ENCODE data around the gene CCNL2.

CCNL2 gene

DNA sequence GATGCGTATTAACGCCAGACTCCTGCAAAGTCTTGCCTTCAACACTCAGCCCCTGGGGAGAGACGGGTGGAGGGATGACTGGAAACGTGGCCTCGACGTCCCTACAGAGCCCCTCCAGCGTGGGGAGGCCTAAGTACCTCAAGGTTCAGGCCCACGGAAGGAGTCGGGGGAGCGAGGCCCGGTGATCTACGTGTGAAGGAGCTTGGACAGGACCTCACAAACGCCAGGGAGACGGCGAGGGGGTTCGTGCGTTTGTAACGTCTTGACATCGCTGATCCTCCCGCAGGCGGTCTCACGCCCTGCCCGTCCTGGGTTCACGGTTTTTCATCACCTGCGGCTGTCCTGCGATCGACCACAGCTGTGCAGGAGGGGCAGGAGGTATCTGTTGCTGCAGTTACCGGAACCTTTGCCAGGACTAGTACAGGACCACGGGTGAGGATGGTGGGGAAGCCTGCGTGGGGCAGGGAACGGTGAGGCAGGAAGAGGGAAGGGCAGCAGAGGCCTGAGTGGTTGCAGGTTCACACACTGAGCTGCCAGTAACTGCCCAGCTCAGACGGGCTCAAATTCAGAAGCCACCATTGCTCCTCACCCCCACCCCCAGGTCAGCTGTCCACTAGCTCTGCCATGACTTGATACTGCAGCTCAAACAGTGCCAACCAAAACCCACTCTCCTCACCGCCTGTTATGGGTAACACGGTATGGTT, 889 bp upstream of the CCNL2 start:
- Histone ChIP-seq H3K4me2 (ENCODE audit: low read length) (peak overlapping the region; percentile 90), H4K20me1 (ENCODE audit: insufficient read depth, low read length) (no peaks in the 10 kb centered on the region), H3K9me3 (ENCODE audit: insufficient read depth, low read length) (no peaks in the 10 kb centered on the region), H3K36me3 (replicated peaks; ENCODE audit: low read depth, low read length) (peaks cover 52% of the 10 kb centered on the region), H3K9ac (ENCODE audit: low read length) (peak overlapping the region; percentile 89), H3K4me3 (ENCODE audit: low read length) (peak overlapping the region; percentile 96), H3K4me1 (ENCODE audit: low read length) (peaks cover 20% of the 10 kb centered on the region), H2AFZ (ENCODE audit: low read depth, low read length) (no peak overlapping the region), H3K79me2 (ENCODE audit: low read length) (peaks cover 78% of the 10 kb centered on the region), H3K27me3 (ENCODE audit: low read depth, low read length) (no peaks in the 10 kb centered on the region), H3K27ac (ENCODE audit: low read length) (peak overlapping the region; percentile 65)
- TF ChIP-seq, protein P1, sequence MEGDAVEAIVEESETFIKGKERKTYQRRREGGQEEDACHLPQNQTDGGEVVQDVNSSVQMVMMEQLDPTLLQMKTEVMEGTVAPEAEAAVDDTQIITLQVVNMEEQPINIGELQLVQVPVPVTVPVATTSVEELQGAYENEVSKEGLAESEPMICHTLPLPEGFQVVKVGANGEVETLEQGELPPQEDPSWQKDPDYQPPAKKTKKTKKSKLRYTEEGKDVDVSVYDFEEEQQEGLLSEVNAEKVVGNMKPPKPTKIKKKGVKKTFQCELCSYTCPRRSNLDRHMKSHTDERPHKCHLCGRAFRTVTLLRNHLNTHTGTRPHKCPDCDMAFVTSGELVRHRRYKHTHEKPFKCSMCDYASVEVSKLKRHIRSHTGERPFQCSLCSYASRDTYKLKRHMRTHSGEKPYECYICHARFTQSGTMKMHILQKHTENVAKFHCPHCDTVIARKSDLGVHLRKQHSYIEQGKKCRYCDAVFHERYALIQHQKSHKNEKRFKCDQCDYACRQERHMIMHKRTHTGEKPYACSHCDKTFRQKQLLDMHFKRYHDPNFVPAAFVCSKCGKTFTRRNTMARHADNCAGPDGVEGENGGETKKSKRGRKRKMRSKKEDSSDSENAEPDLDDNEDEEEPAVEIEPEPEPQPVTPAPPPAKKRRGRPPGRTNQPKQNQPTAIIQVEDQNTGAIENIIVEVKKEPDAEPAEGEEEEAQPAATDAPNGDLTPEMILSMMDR (IDR thresholded peaks at IDR 0.05; ENCODE audit: low read depth, low read length), result no peak
- TF ChIP-seq EZH2phosphoT487 (IDR thresholded peaks at IDR 0.05; ENCODE audit: low read depth), result no peak

DNA sequence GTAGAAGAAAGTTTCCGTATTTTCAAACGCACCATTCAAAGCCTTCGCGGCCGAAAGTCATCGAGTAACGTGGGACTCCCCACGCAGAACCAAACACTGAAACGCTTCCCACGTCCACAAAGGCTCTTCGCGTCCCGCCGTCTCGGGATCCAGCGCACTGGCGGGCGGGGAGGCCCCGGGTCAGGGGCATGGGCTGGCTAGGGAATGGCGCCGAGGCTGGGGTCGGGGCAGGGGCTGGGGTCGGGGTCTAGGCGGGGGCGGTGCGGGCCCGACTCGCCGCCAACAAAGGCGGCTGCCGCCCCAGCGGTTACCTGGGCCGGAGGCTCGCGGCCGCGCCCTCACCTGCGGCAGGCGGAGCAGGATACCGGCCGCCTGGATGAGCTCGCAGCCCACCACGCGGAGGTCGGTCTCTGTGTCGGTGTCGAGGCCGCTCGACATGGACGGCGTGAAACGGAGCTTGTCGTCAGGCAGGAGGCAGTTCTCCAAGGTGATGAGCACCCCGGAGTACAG, 403 bp downstream of the CCNL2 start:
- Histone ChIP-seq H3K36me3 (replicated peaks; ENCODE audit: low read depth, low read length) (peaks cover 55% of the 10 kb centered on the region), H2AFZ (ENCODE audit: low read depth, low read length) (no peak overlapping the region), H3K27me3 (ENCODE audit: low read depth, low read length) (no peaks in the 10 kb centered on the region), H4K20me1 (ENCODE audit: insufficient read depth, low read length) (no peaks in the 10 kb centered on the region), H3K4me1 (ENCODE audit: low read length) (peaks cover 20% of the 10 kb centered on the region), H3K9ac (ENCODE audit: low read length) (peak overlapping the region; percentile 94), H3K27ac (ENCODE audit: low read length) (peak overlapping the region; percentile 61), H3K9me3 (ENCODE audit: insufficient read depth, low read length) (no peaks in the 10 kb centered on the region), H3K79me2 (ENCODE audit: low read length) (peaks cover 71% of the 10 kb centered on the region), H3K4me3 (ENCODE audit: low read length) (peak overlapping the region; percentile 96), H3K4me2 (ENCODE audit: low read length) (peak overlapping the region; percentile 95)
- TF ChIP-seq, protein P1 (IDR thresholded peaks at IDR 0.05; ENCODE audit: low read depth, low read length), result no peak
- no peak for TF ChIP-seq EZH2phosphoT487 (IDR thresholded peaks at IDR 0.05; ENCODE audit: low read depth)

GRCh38 chr1:1397839-1398523, 1.2 kb downstream of the CCNL2 start:
- Histone ChIP-seq H4K20me1 (ENCODE audit: insufficient read depth, low read length) (no peaks in the 10 kb centered on the region), H3K9me3 (ENCODE audit: insufficient read depth, low read length) (no peaks in the 10 kb centered on the region), H3K36me3 (replicated peaks; ENCODE audit: low read depth, low read length) (peaks cover 58% of the 10 kb centered on the region), H3K9ac (ENCODE audit: low read length) (peak overlapping the region; percentile 94), H3K27me3 (ENCODE audit: low read depth, low read length) (no peaks in the 10 kb centered on the region), H3K4me2 (ENCODE audit: low read length) (peak overlapping the region; percentile 95), H3K79me2 (ENCODE audit: low read length) (peaks cover 75% of the 10 kb centered on the region), H2AFZ (ENCODE audit: low read depth, low read length) (no peak overlapping the region), H3K4me1 (ENCODE audit: low read length) (peaks cover 20% of the 10 kb centered on the region), H3K27ac (ENCODE audit: low read length) (peak overlapping the region; percentile 61), H3K4me3 (ENCODE audit: low read length) (peak overlapping the region; percentile 96)
- TF ChIP-seq, protein P1 (IDR thresholded peaks at IDR 0.05; ENCODE audit: low read depth, low read length), result no peak
- TF ChIP-seq EZH2phosphoT487 (IDR thresholded peaks at IDR 0.05; ENCODE audit: low read depth), result no peak

GRCh38 chr1:1395166-1395565, 4.0 kb downstream of the CCNL2 start:
- Histone ChIP-seq H3K27ac (ENCODE audit: low read length) (no peak overlapping the region), H3K4me3 (ENCODE audit: low read length) (no peak overlapping the region), H3K4me1 (ENCODE audit: low read length) (peaks cover 9% of the 10 kb centered on the region), H3K36me3 (replicated peaks; ENCODE audit: low read depth, low read length) (peaks cover 64% of the 10 kb centered on the region), H3K9me3 (ENCODE audit: insufficient read depth, low read length) (no peaks in the 10 kb centered on the region), H3K9ac (ENCODE audit: low read length) (no peak overlapping the region), H4K20me1 (ENCODE audit: insufficient read depth, low read length) (no peaks in the 10 kb centered on the region), H2AFZ (ENCODE audit: low read depth, low read length) (no peak overlapping the region), H3K27me3 (ENCODE audit: low read depth, low read length) (no peaks in the 10 kb centered on the region), H3K79me2 (ENCODE audit: low read length) (peaks cover 59% of the 10 kb centered on the region), H3K4me2 (ENCODE audit: low read length) (no peak overlapping the region)
- TF ChIP-seq, protein P1 (IDR thresholded peaks at IDR 0.05; ENCODE audit: low read depth, low read length), result no peak
- no peak for TF ChIP-seq EZH2phosphoT487 (IDR thresholded peaks at IDR 0.05; ENCODE audit: low read depth)
